MM.1S (cell line): ENCODE data around the gene NEDD4L.

ENCODE experiments used
- DNase-seq: peaks from one replicate; pipeline ENCODE4 v3.0.0-alpha.2; 2015
- H2AFZ ChIP-seq: fragments of 300-600 bp; sonication (generic); 2 replicates; pipeline ENCODE4 v1.6.0; 2016; ENCODE audit warnings: antibody characterized with exemption, low read length
- H3F3A ChIP-seq: fragments of 300-600 bp; sonication (generic); 2 replicates; pipeline ENCODE4 v1.6.1; 2016; ENCODE audit warnings: mild to moderate bottlenecking, antibody characterized with exemption, low read length, moderate library complexity, mixed read lengths; ENCODE audit not compliant: insufficient read depth
- H3K27ac ChIP-seq: fragments of 300-600 bp; sonication (generic); 2 replicates; pipeline ENCODE4 v1.5.1; 2016; ENCODE audit warnings: mild to moderate bottlenecking, low read length
- H3K27me3 ChIP-seq: fragments of 300-600 bp; sonication (generic); replicated peaks from 2 replicates; pipeline ENCODE4 v1.6.0; 2016; ENCODE audit warnings: low read length; ENCODE audit not compliant: insufficient read depth
- H3K36me3 ChIP-seq: fragments of 300-600 bp; sonication (generic); replicated peaks from 2 replicates; pipeline ENCODE4 v1.6.1; 2016; ENCODE audit warnings: mild to moderate bottlenecking, low read length, mixed read lengths; ENCODE audit not compliant: insufficient read depth
- H3K4me1 ChIP-seq: fragments of 300-600 bp; sonication (generic); 2 replicates; pipeline ENCODE4 v1.6.1; 2016; ENCODE audit warnings: low read length, mixed read lengths
- H3K4me2 ChIP-seq: fragments of 300-600 bp; sonication (generic); 2 replicates; pipeline ENCODE4 v1.6.0; 2016; ENCODE audit warnings: low read depth, low read length
- H3K4me3 ChIP-seq: fragments of 300-600 bp; sonication (generic); 2 replicates; pipeline ENCODE4 v1.5.1; 2016; ENCODE audit warnings: low read length, mixed read lengths
- H3K79me2 ChIP-seq: fragments of 300-600 bp; sonication (generic); 2 replicates; pipeline ENCODE4 v1.6.1; 2016; ENCODE audit warnings: mixed run types, low read length, mixed read lengths
- H3K9ac ChIP-seq: fragments of 300-600 bp; sonication (generic); 2 replicates; pipeline ENCODE4 v1.6.1; 2016; ENCODE audit warnings: low read length, mixed read lengths
- H3K9me2 ChIP-seq: fragments of 300-600 bp; sonication (generic); replicated peaks from 2 replicates; pipeline ENCODE4 v1.6.1; 2016; ENCODE audit warnings: mild to moderate bottlenecking, low read length, mixed read lengths; ENCODE audit not compliant: insufficient read depth
- H3K9me3 ChIP-seq: fragments of 300-600 bp; sonication (generic); replicated peaks from 2 replicates; pipeline ENCODE4 v1.6.1; 2016; ENCODE audit warnings: mild to moderate bottlenecking, low read length, mixed read lengths; ENCODE audit not compliant: insufficient read depth
- H4K20me1 ChIP-seq: fragments of 300-600 bp; sonication (generic); 2 replicates; pipeline ENCODE4 v1.6.1; 2016; ENCODE audit warnings: mild to moderate bottlenecking, low read length, moderate library complexity, mixed read lengths; ENCODE audit not compliant: insufficient read depth
- EZH2 ChIP-seq: fragments of 300-600 bp; sonication (generic); optimal IDR thresholded peaks from 2 replicates; pipeline ENCODE3; 2017; ENCODE audit warnings: low read depth, mild to moderate bottlenecking, antibody characterized with exemption, low read length, mixed read lengths
- EZH2phosphoT487 ChIP-seq: fragments of 300-600 bp; sonication (generic); IDR thresholded peaks from 2 replicates; pipeline ENCODE4 v1.6.1; 2018; ENCODE audit warnings: antibody characterized with exemption, low read length
- TF ChIP-seq, protein P1 (sequence below): fragments of 300-600 bp; sonication (generic); IDR thresholded peaks from 2 replicates; pipeline ENCODE4 v1.5.1; 2016; ENCODE audit warnings: antibody characterized with exemption, low read length, mixed read lengths

Gene NEDD4L

DNA sequence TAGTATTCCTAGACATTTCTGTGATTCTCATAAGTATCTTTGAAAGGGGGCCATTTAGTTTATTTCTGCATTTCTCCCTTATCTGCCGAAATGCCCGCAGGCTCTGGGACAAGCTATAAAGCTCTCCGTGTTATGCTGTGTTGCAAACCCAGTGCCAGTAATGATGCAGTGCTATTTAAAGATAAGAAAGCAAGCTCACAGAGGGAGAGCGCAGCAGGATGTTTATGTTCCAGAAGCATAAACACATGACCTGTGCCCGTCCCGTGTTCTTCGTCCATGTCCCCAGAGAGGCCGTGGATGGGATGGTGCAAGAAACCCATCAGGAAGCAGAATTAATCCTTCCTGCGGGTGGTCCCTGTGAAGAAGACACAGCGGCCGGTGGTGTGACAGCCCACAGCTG is 99.4 kb downstream of the NEDD4L start:
- Histone ChIP-seq H3K4me3 (no peak overlapping the region), H3K9ac (no peak overlapping the region)
- DNase-seq, result no peak

DNA sequence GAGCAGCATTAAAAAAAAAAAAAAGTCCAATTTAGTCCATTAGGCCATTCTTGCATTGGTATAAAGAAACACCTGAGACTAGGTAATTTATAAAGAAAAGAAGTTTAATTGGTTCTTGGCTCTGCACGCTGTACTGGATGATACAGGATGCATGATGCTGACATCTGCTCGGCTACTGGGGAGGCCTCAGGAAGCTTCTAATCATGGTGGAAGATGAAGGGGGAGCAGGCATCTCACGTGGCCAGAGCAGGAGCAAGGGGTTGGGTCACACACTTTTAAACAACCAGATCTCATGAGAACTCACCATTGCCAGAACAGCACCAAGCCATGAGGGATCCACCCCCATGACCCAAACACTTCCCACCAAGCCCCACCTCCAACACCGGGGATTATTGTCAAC is 100.1 kb downstream of the NEDD4L start:
- Histone ChIP-seq H3K4me2 (no peak overlapping the region), H3K4me3 (no peak overlapping the region), H3K27ac (no peak overlapping the region), H2AFZ (no peak overlapping the region), H3K79me2 (no peaks in the 10 kb centered on the region), H3K27me3 (no peaks in the 10 kb centered on the region), H4K20me1 (no peaks in the 10 kb centered on the region), H3F3A (no peaks in the 10 kb centered on the region), H3K36me3 (no peaks in the 10 kb centered on the region), H3K9ac (no peak overlapping the region), H3K9me2 (no peaks in the 10 kb centered on the region), H3K9me3 (no peaks in the 10 kb centered on the region), H3K4me1 (no peaks in the 10 kb centered on the region)
- DNase-seq, result no peak
- TF ChIP-seq, protein P1, sequence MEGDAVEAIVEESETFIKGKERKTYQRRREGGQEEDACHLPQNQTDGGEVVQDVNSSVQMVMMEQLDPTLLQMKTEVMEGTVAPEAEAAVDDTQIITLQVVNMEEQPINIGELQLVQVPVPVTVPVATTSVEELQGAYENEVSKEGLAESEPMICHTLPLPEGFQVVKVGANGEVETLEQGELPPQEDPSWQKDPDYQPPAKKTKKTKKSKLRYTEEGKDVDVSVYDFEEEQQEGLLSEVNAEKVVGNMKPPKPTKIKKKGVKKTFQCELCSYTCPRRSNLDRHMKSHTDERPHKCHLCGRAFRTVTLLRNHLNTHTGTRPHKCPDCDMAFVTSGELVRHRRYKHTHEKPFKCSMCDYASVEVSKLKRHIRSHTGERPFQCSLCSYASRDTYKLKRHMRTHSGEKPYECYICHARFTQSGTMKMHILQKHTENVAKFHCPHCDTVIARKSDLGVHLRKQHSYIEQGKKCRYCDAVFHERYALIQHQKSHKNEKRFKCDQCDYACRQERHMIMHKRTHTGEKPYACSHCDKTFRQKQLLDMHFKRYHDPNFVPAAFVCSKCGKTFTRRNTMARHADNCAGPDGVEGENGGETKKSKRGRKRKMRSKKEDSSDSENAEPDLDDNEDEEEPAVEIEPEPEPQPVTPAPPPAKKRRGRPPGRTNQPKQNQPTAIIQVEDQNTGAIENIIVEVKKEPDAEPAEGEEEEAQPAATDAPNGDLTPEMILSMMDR, result no peak
- TF ChIP-seq EZH2, result no peak
- no peak for TF ChIP-seq EZH2phosphoT487

More for the DNA sequence above, 99.4 kb downstream of the NEDD4L start:
- Histone ChIP-seq H3K27me3 (no peaks in the 10 kb centered on the region), H3K9me2 (no peaks in the 10 kb centered on the region), H3K36me3 (no peaks in the 10 kb centered on the region), H3K27ac (no peak overlapping the region), H2AFZ (no peak overlapping the region), H3K4me2 (no peak overlapping the region), H3K4me1 (no peaks in the 10 kb centered on the region), H3K9me3 (no peaks in the 10 kb centered on the region), H3K79me2 (no peaks in the 10 kb centered on the region), H4K20me1 (no peaks in the 10 kb centered on the region), H3F3A (no peaks in the 10 kb centered on the region)
- TF ChIP-seq, protein P1, result no peak
- no peak for TF ChIP-seq EZH2phosphoT487
- no peak for TF ChIP-seq EZH2

DNA sequence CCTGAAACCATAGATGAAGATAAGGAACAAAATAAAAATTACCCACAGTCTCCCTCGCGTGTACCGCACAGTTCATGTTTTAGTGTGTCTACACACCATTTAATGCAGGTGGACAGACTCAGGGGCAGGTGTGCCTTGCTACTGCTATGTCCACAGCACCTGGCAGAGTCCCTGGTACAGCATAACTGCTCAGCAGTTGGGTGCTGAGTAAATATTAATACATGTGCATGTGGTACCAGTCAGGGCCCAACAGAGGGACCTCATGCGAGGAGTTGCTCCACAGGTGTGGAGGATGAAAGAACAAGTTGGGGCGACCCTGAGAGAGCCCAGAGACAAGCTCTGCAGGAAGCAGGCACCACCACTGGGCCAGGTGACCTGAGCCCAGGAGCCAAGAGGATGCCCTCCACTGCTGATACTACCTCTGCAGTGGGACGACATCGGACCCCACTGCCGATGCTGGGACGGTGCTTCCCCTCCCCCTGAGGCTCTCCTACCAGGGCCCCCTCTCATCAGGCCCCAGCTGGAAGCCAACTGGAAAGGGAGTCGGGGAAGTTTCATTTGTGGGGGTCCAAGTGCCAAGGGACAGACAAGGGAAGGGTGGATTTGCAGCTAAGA is 100.8 kb downstream of the NEDD4L start:
- no peaks in the 10 kb centered on the region for H3K27me3 ChIP-seq
- no peak overlapping the region for H3K4me3 ChIP-seq
- DNase-seq, result no peak
- no peaks in the 10 kb centered on the region for H3K9me2 ChIP-seq
- no peak overlapping the region for H2AFZ ChIP-seq
- H3K9ac ChIP-seq, result no peak overlapping the region
- no peaks in the 10 kb centered on the region for H3F3A ChIP-seq
- no peak overlapping the region for H3K27ac ChIP-seq
- H3K4me2 ChIP-seq, result no peak overlapping the region
- H3K36me3 ChIP-seq, result no peaks in the 10 kb centered on the region
- H3K4me1 ChIP-seq, result no peaks in the 10 kb centered on the region
- no peaks in the 10 kb centered on the region for H3K79me2 ChIP-seq
- no peaks in the 10 kb centered on the region for H3K9me3 ChIP-seq
- TF ChIP-seq, protein P1, result no peak
- TF ChIP-seq EZH2phosphoT487 (no peak), EZH2 (no peak)
- H4K20me1 ChIP-seq, result no peaks in the 10 kb centered on the region
